Heart left ventricle (tissue), 16 donors: ENCODE measurements around the gene HCCS. TPM values are rescaled to one million over a fixed set of nuclear protein-coding genes. Genes with fewer than 3 reads are reported as not detected.

Experiments
- ATAC-seq, 4 donors: fragments of 200-7000 bp; cut with Tn5 transposase; one replicate each; pipeline ENCODE4 v1.9.1; 2020 to 2022; ENCODE audit warnings: moderate library complexity in 4 of 4, mild to moderate bottlenecking in 3 of 4, moderate number of reproducible peaks in 1 of 4
- DNase-seq, 5 donors: peaks; one replicate each; pipeline ENCODE4 v3.0.0-alpha.2; 2020
- H3K27ac ChIP-seq, 12 donors: fragments of 200-600 bp; sonication (generic) in 4 of 12; one replicate each; pipeline versions ENCODE4 v1.5.0 to v1.8.0; 2016 to 2022; ENCODE audit warnings: mild to moderate bottlenecking in 2 of 12
- H3K27me3 ChIP-seq, 9 donors: fragments of 200-600 bp; sonication (generic) in 2 of 9; one replicate each; pipeline versions ENCODE4 v1.5.1 to v1.8.0; 2016 to 2022; ENCODE audit warnings: mild to moderate bottlenecking in 3 of 9
- H3K36me3 ChIP-seq, 9 donors: fragments of 200-600 bp; sonication (generic) in 2 of 9; one replicate each; pipeline versions ENCODE4 v1.5.0 to v1.8.0; 2018 to 2022; ENCODE audit warnings: mild to moderate bottlenecking in 2 of 9
- H3K4me1 ChIP-seq, 12 donors: fragments of 200-600 bp; sonication (generic) in 4 of 12; one replicate each; pipeline versions ENCODE4 v1.5.0 to v1.8.0; 2016 to 2022; ENCODE audit warnings: mild to moderate bottlenecking in 3 of 12
- H3K4me3 ChIP-seq, 12 donors: fragments of 200-600 bp; sonication (generic) in 4 of 12; one replicate each; pipeline versions ENCODE4 v1.5.0 to v1.8.0; 2017 to 2022; ENCODE audit warnings: mild to moderate bottlenecking in 9 of 12, moderate library complexity in 4 of 12
- H3K9me3 ChIP-seq, 12 donors: fragments of 200-600 bp; sonication (generic) in 4 of 12; one replicate each; pipeline versions ENCODE4 v1.5.0 to v1.8.0; 2016 to 2022; ENCODE audit warnings: mild to moderate bottlenecking in 1 of 12
- POLR2A ChIP-seq, 2 donors: fragments of 450-650 bp; IDR thresholded peaks; one replicate each; pipeline ENCODE4 v1.6.1; 2017; ENCODE audit warnings: antibody characterized with exemption in 2 of 2, mild to moderate bottlenecking in 2 of 2, moderate library complexity in 2 of 2
- WGBS, 4 donors: extraction: QIAGEN DNeasy Blood & Tissue Kit in 2 of 4; methylation state at CpG; one replicate each; pipeline versions ENCODE4 v1.1.5 to v1.1.7; 2013 to 2018; 5-methylcytosine and 5-hydroxymethylcytosine counted together
- intact Hi-C, 10 donors: fragments of 100-400 bp; cut with DNase I; formaldehyde crosslinking; loops; one replicate each; pipeline versions ENCODE4 v1.11.1 to v1.14.2; 2022
- polyA plus RNA-seq, 2 donors: library from polyadenylated mRNA; stranded (reverse); fragments of 200-250 nt; gene quantifications; one replicate each; pipeline ENCODE4 v1.2.3, GENCODE V29; 2013
- total RNA-seq, 9 donors: library from RNA; depleted of rRNA in 2 of 9; stranded (reverse); fragments of >200 nt in 2 of 9; fragmentation: NEBNext Ultra II Directional in 3 of 9; extraction: Animal tissue kit (Norgen Biotek cat#: 25700) in 3 of 9; gene quantifications; one replicate each; pipeline versions ENCODE4 v1.1.0 to v1.2.4, GENCODE V29; 2016 to 2023
- TF ChIP-seq, protein P1 (sequence below), 12 donors: fragments of 200-600 bp; sonication (generic) in 4 of 12; IDR thresholded peaks; one replicate each; pipeline versions ENCODE4 v1.5.0 to v1.8.0; 2018 to 2022; ENCODE audit warnings: antibody characterized with exemption in 12 of 12, mild to moderate bottlenecking in 5 of 12
- donor health status: ischemic (EF 13 %, LVEDD 7.1; RV severe dilation, severe dysfunction).
- donor health status: healthy with polysubstance abuse.
- donor health status: DM: no; HTN: yes; CAD: no.
- donor health status: DM: no; HTN: no; CAD: no.
- donor health status: ischemic (EF 25% LVEDD 6.9; RV normal size, moderate dysfunction).
- donor health status: ischemic (EF 25% LVEDD 5.7; RV mildly dilated, moderate dysfunction).
- donor health status: healthy.
- donor health status: DM: yes; HTN: yes; CAD: no.
- donor health status: ischemic (EF 35%, LVEDD 5.7; RV mildly dilated, moderate dysfunction).
- donor health status: nonischemic (EF 11% LVEDD 7.7; RV severe dilation, severe dysfunction).
- donor health status: DM: yes; HTN: yes; CAD: no.
- donor health status: PGD.
- donor health status: ischemic (EF 29% LVEDD 5.4; RV normal size, mild dysfunction).
- donor health status: nonischemic (EF 23%, LVEDD 6.1; RV moderate dilation, normal function).

Gene HCCS
- total and polyA plus RNA-seq, 11 donors, result 23.0 to 73.8 (median 56.2) TPM

DNA sequence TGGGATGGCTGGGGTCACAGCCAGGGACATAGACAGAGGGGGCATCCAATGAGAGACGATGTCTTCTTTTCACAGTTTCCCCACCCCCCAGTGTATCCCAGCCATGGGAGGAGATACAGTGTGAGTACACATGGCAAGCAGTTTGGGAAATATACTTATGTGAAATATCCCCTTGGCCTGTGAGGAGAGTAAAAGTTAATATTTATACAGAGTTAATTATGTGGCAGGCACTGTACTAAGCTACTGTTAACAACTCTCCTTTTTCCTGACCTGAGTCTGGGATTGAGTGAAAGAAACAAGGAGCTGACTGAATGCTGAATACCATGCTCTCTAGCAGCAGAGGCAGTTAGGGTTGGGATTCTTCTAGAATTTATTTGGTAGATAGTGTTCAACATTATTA is 35.3 kb downstream of the HCCS start:
- H3K27me3 ChIP-seq, result peaks cover 0 to 8% (median 0%) of the 10 kb centered on the region in 9 donors
- no peaks in the 10 kb centered on the region for H3K9me3 ChIP-seq
- intact Hi-C loops, result loop anchor here in 4 of 10 donors (5.0 to 10.0 kb wide), 5 partner anchors 228 to 628 kb away; no protein-coding TSS in a partner anchor
- DNase-seq, result no peak
- peaks cover 0 to 4% (median 0%) of the 10 kb centered on the region in 12 donors for H3K4me1 ChIP-seq
- no peak for ATAC-seq
- peaks cover 0 to 2% (median 0%) of the 10 kb centered on the region in 9 donors for H3K36me3 ChIP-seq
- TF ChIP-seq, protein P1, sequence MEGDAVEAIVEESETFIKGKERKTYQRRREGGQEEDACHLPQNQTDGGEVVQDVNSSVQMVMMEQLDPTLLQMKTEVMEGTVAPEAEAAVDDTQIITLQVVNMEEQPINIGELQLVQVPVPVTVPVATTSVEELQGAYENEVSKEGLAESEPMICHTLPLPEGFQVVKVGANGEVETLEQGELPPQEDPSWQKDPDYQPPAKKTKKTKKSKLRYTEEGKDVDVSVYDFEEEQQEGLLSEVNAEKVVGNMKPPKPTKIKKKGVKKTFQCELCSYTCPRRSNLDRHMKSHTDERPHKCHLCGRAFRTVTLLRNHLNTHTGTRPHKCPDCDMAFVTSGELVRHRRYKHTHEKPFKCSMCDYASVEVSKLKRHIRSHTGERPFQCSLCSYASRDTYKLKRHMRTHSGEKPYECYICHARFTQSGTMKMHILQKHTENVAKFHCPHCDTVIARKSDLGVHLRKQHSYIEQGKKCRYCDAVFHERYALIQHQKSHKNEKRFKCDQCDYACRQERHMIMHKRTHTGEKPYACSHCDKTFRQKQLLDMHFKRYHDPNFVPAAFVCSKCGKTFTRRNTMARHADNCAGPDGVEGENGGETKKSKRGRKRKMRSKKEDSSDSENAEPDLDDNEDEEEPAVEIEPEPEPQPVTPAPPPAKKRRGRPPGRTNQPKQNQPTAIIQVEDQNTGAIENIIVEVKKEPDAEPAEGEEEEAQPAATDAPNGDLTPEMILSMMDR (IDR thresholded peaks at IDR 0.05), result no peak
- no peak for TF ChIP-seq POLR2A (IDR thresholded peaks at IDR 0.05)
- H3K4me3 ChIP-seq, result no peak overlapping the region
- H3K27ac ChIP-seq, result peak overlapping the region in 1 of 12 donors; percentile 26
- WGBS, 4 donors, result 73 to 100% (median 91%) methylated on average over 1 of the region's 1 CpG

DNA sequence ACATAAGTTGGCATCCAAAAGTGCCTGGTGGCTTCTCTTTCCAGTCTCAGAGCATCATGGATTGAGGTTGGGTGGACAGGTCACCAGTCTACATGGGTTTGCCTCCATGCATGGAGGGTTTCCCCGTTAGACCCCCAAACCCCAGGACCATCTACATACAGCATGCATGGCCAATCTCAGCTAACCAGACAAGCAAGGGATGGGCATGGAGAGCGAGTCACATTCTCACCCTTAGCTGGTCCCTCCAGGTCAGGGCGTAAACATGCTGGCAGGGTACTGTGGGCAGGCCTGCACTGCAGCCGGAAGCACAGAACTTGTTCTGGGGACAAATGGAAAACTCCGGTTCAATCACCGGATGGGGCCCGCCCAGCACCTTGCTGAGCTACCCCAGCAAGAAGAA is 37.3 kb downstream of the HCCS start:
- Histone ChIP-seq H3K4me3 (no peak overlapping the region), H3K27ac (no peak overlapping the region), H3K27me3 (peaks cover 0 to 5% (median 0%) of the 10 kb centered on the region in 9 donors), H3K4me1 (peaks cover 0 to 4% (median 0%) of the 10 kb centered on the region in 12 donors), H3K9me3 (no peaks in the 10 kb centered on the region), H3K36me3 (no peaks in the 10 kb centered on the region)
- intact Hi-C loops, result loop anchor here in 4 of 10 donors (5.0 to 10.0 kb wide), 5 partner anchors 226 to 626 kb away; no protein-coding TSS in a partner anchor
- WGBS, 4 donors, result 84 to 99% (median 95%) methylated on average over 6 to 7 of the region's 7 CpGs
- TF ChIP-seq, protein P1 (IDR thresholded peaks at IDR 0.05), result no peak
- no peak for TF ChIP-seq POLR2A (IDR thresholded peaks at IDR 0.05)
- DNase-seq (no peak), ATAC-seq (no peak)

DNA sequence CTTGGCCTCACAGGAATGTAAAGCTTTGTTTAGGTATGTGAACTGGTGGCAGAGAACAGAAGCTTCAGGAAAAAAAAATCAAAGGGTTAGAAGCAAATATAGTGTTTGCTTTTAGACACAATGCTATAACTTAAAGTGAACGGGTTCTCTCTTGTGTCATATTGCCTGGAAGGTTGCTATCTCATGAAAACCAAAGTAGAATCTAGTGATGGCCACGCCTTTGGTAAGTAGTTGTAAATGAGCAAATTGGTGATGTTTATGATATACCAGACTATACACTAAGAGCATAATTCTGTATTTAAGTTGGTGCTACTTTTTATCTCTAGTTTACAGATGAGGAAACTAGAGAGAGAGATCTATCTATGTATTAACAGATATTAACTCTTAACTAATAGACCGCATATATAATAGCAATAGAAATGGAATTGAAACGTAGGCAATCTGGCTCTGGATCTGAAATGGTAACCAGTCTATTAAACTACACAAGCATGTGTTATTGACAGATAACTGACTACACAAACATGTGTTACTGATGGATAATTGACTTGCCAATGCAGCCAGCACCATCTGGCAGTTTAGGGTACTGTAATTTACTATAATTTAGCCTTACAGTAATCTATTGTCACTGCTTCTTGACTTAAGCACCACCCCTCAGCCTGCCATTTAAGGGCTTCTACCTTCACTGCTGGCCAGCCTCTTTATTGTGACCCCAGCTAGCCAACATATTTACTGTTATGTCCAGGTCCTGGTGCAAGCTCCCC is 40.8 kb downstream of the HCCS start:
- peaks cover 0 to 3% (median 0%) of the 10 kb centered on the region in 9 donors for H3K27me3 ChIP-seq
- no peak for ATAC-seq
- H3K9me3 ChIP-seq, result no peaks in the 10 kb centered on the region
- no peak overlapping the region for H3K4me3 ChIP-seq
- H3K36me3 ChIP-seq, result peaks cover 0 to 11% (median 0%) of the 10 kb centered on the region in 9 donors
- TF ChIP-seq POLR2A (IDR thresholded peaks at IDR 0.05), result no peak
- TF ChIP-seq, protein P1 (IDR thresholded peaks at IDR 0.05), result no peak
- no peaks in the 10 kb centered on the region for H3K4me1 ChIP-seq
- 69 to 90% (median 82%) methylated on average over 4 of the region's 4 CpGs for WGBS, 4 donors
- intact Hi-C loops, result no loop called here
- no peak for DNase-seq
- H3K27ac ChIP-seq, result no peak overlapping the region

DNA sequence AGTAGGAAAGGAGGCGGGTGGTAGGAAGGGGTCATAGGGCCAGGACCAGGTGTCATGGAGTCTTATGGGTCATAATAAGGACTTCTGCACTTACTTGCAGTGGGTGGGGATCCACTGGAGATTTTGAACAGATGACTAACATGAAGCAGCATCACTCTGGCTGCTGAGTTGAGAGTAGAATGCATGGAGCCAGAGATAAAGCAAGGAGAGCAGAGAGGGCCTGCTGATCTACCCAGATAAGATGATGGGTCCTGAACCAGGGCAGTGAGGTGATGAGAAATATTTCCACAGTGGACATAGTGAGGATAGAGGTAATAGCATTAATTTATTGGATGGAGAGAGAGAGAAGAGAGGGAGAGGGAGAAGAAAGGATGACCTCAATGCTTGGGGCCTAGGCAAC is 48.0 kb downstream of the HCCS start:
- H3K4me3 ChIP-seq, result no peak overlapping the region
- no peak for TF ChIP-seq POLR2A (IDR thresholded peaks at IDR 0.05)
- TF ChIP-seq, protein P1 (IDR thresholded peaks at IDR 0.05), result no peak
- H3K27ac ChIP-seq, result no peak overlapping the region
- WGBS, 4 donors, result 85 to 100% (median 90%) methylated on average over 1 of the region's 1 CpG
- no peaks in the 10 kb centered on the region for H3K4me1 ChIP-seq
- no peak for DNase-seq
- no peak for ATAC-seq
- no peaks in the 10 kb centered on the region for H3K9me3 ChIP-seq
- H3K27me3 ChIP-seq, result peaks cover 0 to 3% (median 0%) of the 10 kb centered on the region in 9 donors
- H3K36me3 ChIP-seq, result peaks cover 0 to 11% (median 0%) of the 10 kb centered on the region in 9 donors
- intact Hi-C loops, result loop anchor here in 1 of 10 donors (5.0 kb wide), 1 partner anchor 358 kb away; no protein-coding TSS in a partner anchor
